ENCODE results near the gene G3BP1. TPM values are rescaled to one million over a fixed set of nuclear protein-coding genes. Genes with fewer than 3 reads are reported as not detected.
A peak's percentile ranks its signal among the peaks of the same experiment; 100 is the strongest.

The G3BP1 gene
- total RNA-seq, 2 donors from 2014 or later: 346 to 376 TPM

DNA sequence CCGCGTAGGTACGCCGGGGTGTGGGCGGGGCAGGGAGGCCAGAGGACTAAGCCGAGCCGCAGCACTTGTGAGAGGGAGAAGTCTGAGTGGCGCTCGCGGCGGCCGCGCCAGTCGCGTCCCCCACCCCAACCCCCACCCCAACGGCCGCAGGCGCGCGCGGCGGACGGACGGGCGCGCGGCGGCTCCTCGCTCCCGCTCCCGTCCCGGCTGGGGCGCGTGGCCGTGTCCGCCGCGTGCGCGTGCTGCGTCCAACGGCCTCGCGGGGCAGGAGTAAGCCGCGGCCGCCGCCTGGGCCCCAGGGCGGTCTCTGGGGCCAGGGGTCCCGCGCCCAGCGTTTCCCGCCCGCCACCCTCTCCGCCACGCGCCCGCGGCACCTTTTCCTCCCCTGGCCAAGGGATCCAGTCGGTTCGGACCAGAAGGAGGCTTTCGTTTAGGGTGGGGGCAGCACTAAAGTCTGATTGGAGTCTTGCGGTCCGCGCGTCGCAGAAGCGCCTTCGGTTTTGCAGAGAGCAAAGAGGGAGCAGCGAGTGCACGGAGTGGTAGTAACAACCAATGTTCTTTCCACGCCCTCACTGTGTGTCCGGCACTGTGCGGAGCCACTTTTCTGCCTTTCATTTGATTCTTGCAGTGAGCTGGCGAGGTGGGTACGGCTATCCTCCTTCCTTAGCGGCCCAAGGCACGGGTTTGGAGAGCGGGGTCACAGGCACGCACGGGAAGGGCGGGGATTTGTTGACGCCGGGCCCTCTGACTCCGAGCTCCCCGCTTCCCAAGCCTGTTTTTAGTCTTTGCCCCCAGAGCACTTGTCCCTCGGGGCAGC is 483 bp downstream of the G3BP1 start:
- H3K27ac Mint-ChIP-seq: peak overlapping the region; percentile 92
- peak; percentile 73 for DNase-seq

DNA sequence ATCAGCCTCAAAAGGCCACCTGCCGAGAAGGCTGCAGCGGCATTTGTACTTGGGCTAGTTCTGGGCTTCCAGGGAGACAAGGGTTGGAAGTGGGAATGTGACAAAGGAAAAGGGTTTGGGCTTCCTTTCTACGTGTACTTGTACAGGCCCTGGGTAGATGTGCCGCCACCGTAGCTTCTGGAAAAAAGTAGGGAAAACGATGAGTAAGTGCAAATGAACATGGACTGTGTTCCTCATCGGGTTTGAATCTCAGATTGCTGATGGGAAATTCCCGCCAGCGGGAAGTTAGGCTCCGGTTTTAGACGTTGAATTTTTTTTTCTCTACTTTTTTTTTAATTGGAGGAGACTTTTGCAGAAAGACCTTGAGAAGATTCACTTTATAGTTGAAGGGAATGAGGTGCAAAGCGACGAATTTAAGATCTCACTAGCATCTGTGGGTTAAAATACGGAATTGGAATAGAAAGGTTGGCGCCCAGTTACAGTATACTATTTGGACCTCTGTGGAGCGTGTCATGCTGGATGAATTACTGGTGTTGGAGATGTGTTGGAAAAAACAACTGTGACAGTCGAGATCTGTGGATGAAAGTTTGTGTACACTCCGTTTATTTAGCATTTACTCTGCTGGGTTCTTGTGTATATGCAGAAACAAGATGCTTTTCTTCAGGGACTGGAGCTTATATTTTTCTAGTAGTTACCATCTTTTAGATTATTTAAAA is 1.2 kb downstream of the G3BP1 start:
- no peaks in the 10 kb centered on the region for H3K27me3 Mint-ChIP-seq (ENCODE audit: insufficient read depth)
- H3K4me1 Mint-ChIP-seq: peaks cover 48% of the 10 kb centered on the region
- peaks cover 18% of the 10 kb centered on the region for H3K4me1 ChIP-seq (ENCODE audit: control insufficient read depth, insufficient read depth, low read length)
- H3K9me3 Mint-ChIP-seq: no peaks in the 10 kb centered on the region
- H3K27ac ChIP-seq (ENCODE audit: low read depth, low read length): peak overlapping the region; percentile 94
- H3K9me3 ChIP-seq (ENCODE audit: control insufficient read depth, low read length): no peaks in the 10 kb centered on the region
- no peak overlapping the region for H3K4me3 Mint-ChIP-seq
- H3K36me3 Mint-ChIP-seq (ENCODE audit: low read depth): peaks cover 15% of the 10 kb centered on the region
- peak overlapping the region; percentile 99 for H3K4me3 ChIP-seq (ENCODE audit: low read length)
- TF ChIP-seq, protein P1, sequence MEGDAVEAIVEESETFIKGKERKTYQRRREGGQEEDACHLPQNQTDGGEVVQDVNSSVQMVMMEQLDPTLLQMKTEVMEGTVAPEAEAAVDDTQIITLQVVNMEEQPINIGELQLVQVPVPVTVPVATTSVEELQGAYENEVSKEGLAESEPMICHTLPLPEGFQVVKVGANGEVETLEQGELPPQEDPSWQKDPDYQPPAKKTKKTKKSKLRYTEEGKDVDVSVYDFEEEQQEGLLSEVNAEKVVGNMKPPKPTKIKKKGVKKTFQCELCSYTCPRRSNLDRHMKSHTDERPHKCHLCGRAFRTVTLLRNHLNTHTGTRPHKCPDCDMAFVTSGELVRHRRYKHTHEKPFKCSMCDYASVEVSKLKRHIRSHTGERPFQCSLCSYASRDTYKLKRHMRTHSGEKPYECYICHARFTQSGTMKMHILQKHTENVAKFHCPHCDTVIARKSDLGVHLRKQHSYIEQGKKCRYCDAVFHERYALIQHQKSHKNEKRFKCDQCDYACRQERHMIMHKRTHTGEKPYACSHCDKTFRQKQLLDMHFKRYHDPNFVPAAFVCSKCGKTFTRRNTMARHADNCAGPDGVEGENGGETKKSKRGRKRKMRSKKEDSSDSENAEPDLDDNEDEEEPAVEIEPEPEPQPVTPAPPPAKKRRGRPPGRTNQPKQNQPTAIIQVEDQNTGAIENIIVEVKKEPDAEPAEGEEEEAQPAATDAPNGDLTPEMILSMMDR (conservative IDR thresholded peaks at IDR 0.05): no peak
- peak overlapping the region; percentile 92 for H3K27ac Mint-ChIP-seq
- peak overlapping the region; percentile 93 for H3K9ac ChIP-seq (ENCODE audit: extremely low read depth, low read length, poor library complexity, severe bottlenecking)
- DNase-seq: no peak
- WGBS, 2 experiments (ENCODE audit: insufficient coverage in 1 of 2, insufficient read length in 1 of 2): 1 to 2% methylated on average over 14 to 18 of the region's 18 CpGs
- H3K36me3 ChIP-seq (ENCODE audit: control insufficient read depth, insufficient read depth, low read length): peaks cover 14% of the 10 kb centered on the region
- H3K27me3 ChIP-seq (ENCODE audit: control insufficient read depth, insufficient read depth, low read length, poor library complexity, severe bottlenecking): no peaks in the 10 kb centered on the region

More for the DNA sequence above, 483 bp downstream of the G3BP1 start:
- Mint-ChIP-seq H3K4me3 (no peak overlapping the region), H3K4me1 (peaks cover 40% of the 10 kb centered on the region), H3K36me3 (ENCODE audit: low read depth) (peaks cover 8% of the 10 kb centered on the region), H3K27me3 (ENCODE audit: insufficient read depth) (no peaks in the 10 kb centered on the region), H3K9me3 (no peaks in the 10 kb centered on the region)
- Histone ChIP-seq H3K27me3 (ENCODE audit: control insufficient read depth, insufficient read depth, low read length, poor library complexity, severe bottlenecking) (no peaks in the 10 kb centered on the region), H3K36me3 (ENCODE audit: control insufficient read depth, insufficient read depth, low read length) (peaks cover 7% of the 10 kb centered on the region), H3K4me3 (ENCODE audit: low read length) (peak overlapping the region; percentile 99), H3K4me1 (ENCODE audit: control insufficient read depth, insufficient read depth, low read length) (peaks cover 17% of the 10 kb centered on the region), H3K27ac (ENCODE audit: low read depth, low read length) (peak overlapping the region; percentile 94), H3K9me3 (ENCODE audit: control insufficient read depth, low read length) (no peaks in the 10 kb centered on the region), H3K9ac (ENCODE audit: extremely low read depth, low read length, poor library complexity, severe bottlenecking) (peak overlapping the region; percentile 93)
- WGBS, 2 experiments (ENCODE audit: insufficient coverage in 1 of 2, insufficient read length in 1 of 2): 0% methylated on average over 10 to 87 of the region's 87 CpGs
- TF ChIP-seq, protein P1 (conservative IDR thresholded peaks at IDR 0.05): no peak

GRCh38 chr5:151773951-151774350 is 2.2 kb downstream of the G3BP1 start:
- Mint-ChIP-seq H3K4me3 (no peak overlapping the region), H3K27me3 (ENCODE audit: insufficient read depth) (no peaks in the 10 kb centered on the region), H3K4me1 (peaks cover 52% of the 10 kb centered on the region), H3K36me3 (ENCODE audit: low read depth) (peaks cover 24% of the 10 kb centered on the region), H3K9me3 (no peaks in the 10 kb centered on the region), H3K27ac (peak overlapping the region; percentile 24)
- Histone ChIP-seq H3K4me3 (ENCODE audit: low read length) (peak overlapping the region; percentile 99), H3K27ac (ENCODE audit: low read depth, low read length) (no peak overlapping the region), H3K36me3 (ENCODE audit: control insufficient read depth, insufficient read depth, low read length) (peaks cover 21% of the 10 kb centered on the region), H3K4me1 (ENCODE audit: control insufficient read depth, insufficient read depth, low read length) (peaks cover 18% of the 10 kb centered on the region), H3K9ac (ENCODE audit: extremely low read depth, low read length, poor library complexity, severe bottlenecking) (peak overlapping the region; percentile 93), H3K27me3 (ENCODE audit: control insufficient read depth, insufficient read depth, low read length, poor library complexity, severe bottlenecking) (no peaks in the 10 kb centered on the region), H3K9me3 (ENCODE audit: control insufficient read depth, low read length) (no peaks in the 10 kb centered on the region)
- TF ChIP-seq, protein P1 (conservative IDR thresholded peaks at IDR 0.05): no peak
- DNase-seq: no peak
- 20 to 25% methylated on average over 1 to 3 of the region's 3 CpGs for WGBS, 2 experiments (ENCODE audit: insufficient coverage in 1 of 2, insufficient read length in 1 of 2)
